C4-2B (cell line): ENCODE data around the gene SINHCAF.
"Not testable (repeated sequence)": the region's sequence is repeated elsewhere in the genome, so short reads cannot be mapped to it uniquely, and the experiment has no call there.

Experiments
- H3K27ac ChIP-seq: fragments of 450-650 bp; 2 replicates; pipeline ENCODE4 v1.5.1; 2017
- CTCF ChIP-seq: fragments of 450-650 bp; conservative IDR thresholded peaks from 2 replicates; pipeline ENCODE4 v1.5.1; 2017; ENCODE audit warnings: mild to moderate bottlenecking
- ZFX ChIP-seq: fragments of 450-650 bp; IDR thresholded peaks from 2 replicates; pipeline ENCODE4 v1.6.1; 2017

SINHCAF gene

GRCh38 chr12:31275491-31275890, 50.5 kb downstream of the SINHCAF start:
- H3K27ac ChIP-seq = no peak overlapping the region
- TF ChIP-seq CTCF (no peak), ZFX (no peak)

GRCh38 chr12:31274520-31275300, 51.2 kb downstream of the SINHCAF start:
- H3K27ac ChIP-seq = no peak overlapping the region
- TF ChIP-seq CTCF (no peak), ZFX (no peak)

GRCh38 chr12:31273794-31274193, 52.2 kb downstream of the SINHCAF start:
- H3K27ac ChIP-seq = not testable (repeated sequence)

GRCh38 chr12:31272607-31273225, 53.2 kb downstream of the SINHCAF start:
- TF ChIP-seq ZFX = no peak
- TF ChIP-seq CTCF = no peak
- no peak overlapping the region for H3K27ac ChIP-seq

- H3K27ac ChIP-seq = no peak overlapping the region
- TF ChIP-seq CTCF (no peak), ZFX (no peak)
These were observed 58.0 kb downstream of the SINHCAF start for GRCh38 chr12:31267966-31268365.

GRCh38 chr12:31265722-31266121, 60.2 kb downstream of the SINHCAF start:
- no peak for TF ChIP-seq ZFX
- 0 out of 2 replicates have a peak, but pooled peaks have one; percentile 16 for TF ChIP-seq CTCF

GRCh38 chr12:31263661-31264060, 62.3 kb downstream of the SINHCAF start:
- peak overlapping the region; percentile 30; the same call in 1 of the 2 replicates for H3K27ac ChIP-seq
- no peak for TF ChIP-seq CTCF
- no peak for TF ChIP-seq ZFX

More at GRCh38 chr12:31265722-31266121, 60.2 kb downstream of the SINHCAF start:
- peak overlapping the region; percentile 84 for H3K27ac ChIP-seq

GRCh38 chr12:31261744-31262143, 64.2 kb downstream of the SINHCAF start:
- TF ChIP-seq ZFX (no peak), CTCF (no peak)
- H3K27ac ChIP-seq = no peak overlapping the region
